Ramos (cell line): ENCODE data around the gene ADGRB3.
"Not testable (repeated sequence)": the region's sequence is repeated elsewhere in the genome, so short reads cannot be mapped to it uniquely, and the experiment has no call there.

Experiments
- in situ Hi-C: fragments of 300-500 bp; cut with MboI; formaldehyde crosslinking; loops from one replicate; pipeline ENCODE4 v1.14.3; 2022; ENCODE audit warnings: low sequenced_read_pairs; ENCODE audit not compliant: unreplicated experiment

The ADGRB3 gene

GRCh38 chr6:69432168-69432567 is 797.1 kb downstream of the ADGRB3 start:
- in situ Hi-C loops = not testable (repeated sequence)

DNA sequence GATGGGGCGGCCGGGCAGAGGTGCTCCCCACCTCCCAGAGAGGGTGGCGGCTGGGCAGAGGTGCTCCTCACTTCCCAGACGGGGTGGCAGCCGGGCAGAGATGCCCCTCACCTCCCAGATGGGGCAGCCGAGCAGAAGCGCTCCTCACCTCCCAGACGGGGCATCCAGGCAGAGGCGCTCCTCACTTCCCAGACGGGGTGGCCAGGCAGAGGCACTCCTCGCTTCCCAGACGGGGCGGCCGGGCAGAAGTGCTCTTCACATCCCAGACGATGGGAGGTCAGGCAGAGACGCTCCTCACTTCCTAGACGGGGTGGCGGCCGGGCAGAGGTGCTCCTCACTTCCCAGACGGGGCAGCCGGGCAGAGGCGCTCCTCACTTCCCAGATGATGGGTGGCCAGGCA is 798.0 kb downstream of the ADGRB3 start:
- in situ Hi-C loops = not testable (repeated sequence)

GRCh38 chr6:69438113-69438512 is 803.0 kb downstream of the ADGRB3 start:
- in situ Hi-C loops = no loop called here
